Measurements from ENCODE around the gene HSPB9. TPM values are rescaled to one million over a fixed set of nuclear protein-coding genes. Genes with fewer than 3 reads are reported as not detected.
A peak's percentile ranks its signal among the peaks of the same experiment; 100 is the strongest.

HSPB9 gene
- total RNA-seq, 4 donors from 2014 or later: 0.33 TPM; not detected in 3

DNA sequence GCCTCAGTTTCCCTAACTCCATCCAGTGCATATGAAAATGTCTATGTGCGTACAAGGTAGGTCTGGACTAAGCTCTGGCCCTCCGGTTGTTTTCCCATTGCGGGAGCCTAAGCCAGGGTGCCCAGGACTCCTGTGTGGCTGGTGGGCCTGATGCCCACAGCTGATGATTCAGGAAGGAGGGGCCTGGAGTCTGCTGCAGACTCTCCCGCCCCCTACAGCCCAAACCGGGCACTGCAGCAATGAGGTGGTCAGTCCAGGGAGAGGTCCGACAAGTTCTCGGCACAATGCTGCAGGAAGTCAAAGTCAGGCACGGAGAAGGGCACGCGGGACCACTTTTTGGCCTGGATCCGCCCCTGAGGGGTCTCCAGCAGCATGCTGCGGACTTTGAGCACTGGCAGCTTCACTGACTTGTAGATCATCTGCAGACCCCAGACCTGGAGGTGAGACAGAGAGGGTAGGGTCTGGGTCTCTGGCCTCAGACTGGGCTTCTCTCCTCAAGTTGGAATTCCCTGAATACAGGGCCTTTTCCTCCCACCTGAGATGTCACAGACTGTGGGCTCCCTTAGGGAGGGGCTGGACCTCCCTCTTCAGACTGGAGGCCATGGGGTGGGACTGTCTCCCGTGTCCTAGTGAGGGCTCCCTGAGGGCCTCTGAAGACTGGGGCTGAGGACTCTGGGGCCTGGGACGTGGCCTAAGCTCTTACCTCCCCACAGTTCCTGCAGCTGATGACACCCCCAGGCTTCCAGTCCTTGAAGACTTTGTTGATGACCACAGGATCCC is 20.9 kb upstream of the HSPB9 start:
- peak in 1 of 2 donors; percentile 41 for DNase-seq
- intact Hi-C loops (cut with DNase I): no loop called here
- Histone ChIP-seq H3K27me3 (peaks cover 9% of the 10 kb centered on the region), H3K27ac (no peak overlapping the region), H3K4me1 (peaks cover 6 to 8% of the 10 kb centered on the region in 2 donors), H3K4me3 (replicated peaks in 1 of 3) (no peak overlapping the region), H3K36me3 (no peaks in the 10 kb centered on the region), H3K9me3 (no peaks in the 10 kb centered on the region)
- WGBS, 2 donors: 46 to 53% methylated on average over 10 to 12 of the region's 14 CpGs
- TF ChIP-seq, protein P1, sequence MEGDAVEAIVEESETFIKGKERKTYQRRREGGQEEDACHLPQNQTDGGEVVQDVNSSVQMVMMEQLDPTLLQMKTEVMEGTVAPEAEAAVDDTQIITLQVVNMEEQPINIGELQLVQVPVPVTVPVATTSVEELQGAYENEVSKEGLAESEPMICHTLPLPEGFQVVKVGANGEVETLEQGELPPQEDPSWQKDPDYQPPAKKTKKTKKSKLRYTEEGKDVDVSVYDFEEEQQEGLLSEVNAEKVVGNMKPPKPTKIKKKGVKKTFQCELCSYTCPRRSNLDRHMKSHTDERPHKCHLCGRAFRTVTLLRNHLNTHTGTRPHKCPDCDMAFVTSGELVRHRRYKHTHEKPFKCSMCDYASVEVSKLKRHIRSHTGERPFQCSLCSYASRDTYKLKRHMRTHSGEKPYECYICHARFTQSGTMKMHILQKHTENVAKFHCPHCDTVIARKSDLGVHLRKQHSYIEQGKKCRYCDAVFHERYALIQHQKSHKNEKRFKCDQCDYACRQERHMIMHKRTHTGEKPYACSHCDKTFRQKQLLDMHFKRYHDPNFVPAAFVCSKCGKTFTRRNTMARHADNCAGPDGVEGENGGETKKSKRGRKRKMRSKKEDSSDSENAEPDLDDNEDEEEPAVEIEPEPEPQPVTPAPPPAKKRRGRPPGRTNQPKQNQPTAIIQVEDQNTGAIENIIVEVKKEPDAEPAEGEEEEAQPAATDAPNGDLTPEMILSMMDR (IDR thresholded peaks at IDR 0.05): peak in 4 of 6 experiments; percentile 28 to 52 (median 30)
- no peak for TF ChIP-seq POLR2A (IDR thresholded peaks at IDR 0.05)

DNA sequence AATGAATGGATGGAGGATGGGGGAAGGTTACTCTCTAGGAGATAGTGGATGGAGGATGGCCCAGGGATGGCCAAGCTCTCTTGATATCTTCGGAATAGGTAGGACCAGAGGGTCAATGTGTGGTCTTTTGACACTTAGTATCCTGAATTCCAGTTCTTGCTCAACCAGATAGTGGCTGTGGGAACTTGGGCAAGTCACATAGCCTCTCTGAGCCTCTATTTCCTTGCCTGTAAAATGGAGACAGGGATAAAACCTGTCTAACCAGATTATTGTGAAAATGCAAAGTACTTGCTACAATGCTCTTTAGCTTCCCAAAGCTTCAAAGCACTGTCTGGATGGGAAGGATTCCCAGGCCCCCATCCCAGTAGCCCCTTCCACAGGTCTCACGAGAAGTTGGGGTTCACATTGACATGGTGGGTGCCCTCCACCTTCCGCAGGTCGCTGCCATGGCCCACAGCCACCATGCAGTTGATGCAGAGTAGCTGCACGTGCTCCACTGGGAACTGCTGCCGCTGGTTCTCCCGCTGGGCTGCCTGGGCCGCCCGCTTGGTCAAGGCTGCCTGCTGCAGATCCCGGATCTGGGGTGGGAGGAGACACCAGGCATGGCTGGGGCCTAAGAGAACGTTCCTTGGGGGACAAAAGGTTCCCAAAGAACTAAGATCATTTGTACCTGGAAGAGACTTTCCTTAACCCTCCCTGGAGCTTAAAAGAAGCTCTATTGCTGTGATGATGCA is 19.2 kb upstream of the HSPB9 start:
- H3K9me3 ChIP-seq: no peaks in the 10 kb centered on the region
- no peak overlapping the region for H3K4me3 ChIP-seq (replicated peaks in 1 of 3)
- WGBS, 2 donors: 86% methylated on average over 11 of the region's 11 CpGs
- intact Hi-C loops (cut with DNase I): no loop called here
- no peak for DNase-seq
- no peaks in the 10 kb centered on the region for H3K36me3 ChIP-seq
- H3K27me3 ChIP-seq: no peaks in the 10 kb centered on the region
- H3K4me1 ChIP-seq: peaks cover under 1% of the 10 kb centered on the region in 2 donors
- H3K27ac ChIP-seq: no peak overlapping the region
- TF ChIP-seq, protein P1 (IDR thresholded peaks at IDR 0.05): no peak
- no peak for TF ChIP-seq POLR2A (IDR thresholded peaks at IDR 0.05)

DNA sequence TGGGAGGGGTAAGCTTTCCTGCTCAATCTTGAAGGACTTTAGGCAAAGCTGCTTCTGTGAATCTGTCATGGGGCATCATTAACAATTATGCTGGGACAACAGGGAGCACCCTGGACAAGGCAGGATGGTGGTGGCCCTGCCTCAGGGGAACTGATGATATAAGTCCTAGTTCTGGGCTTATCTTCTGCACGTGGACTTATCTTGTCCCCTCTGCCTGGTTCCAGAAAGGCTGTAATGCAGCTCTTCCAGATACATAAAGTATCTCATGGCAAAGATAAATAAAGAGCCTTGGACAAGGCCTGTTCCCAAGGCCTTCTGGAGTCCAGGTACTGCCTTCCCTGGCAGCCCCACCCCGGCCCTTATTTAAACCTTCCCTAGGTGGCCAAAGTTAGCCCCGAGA is 18.3 kb upstream of the HSPB9 start:
- TF ChIP-seq, protein P1 (IDR thresholded peaks at IDR 0.05): no peak
- TF ChIP-seq POLR2A (IDR thresholded peaks at IDR 0.05): no peak
- no peaks in the 10 kb centered on the region for H3K36me3 ChIP-seq
- H3K4me3 ChIP-seq (replicated peaks in 1 of 3): no peak overlapping the region
- H3K4me1 ChIP-seq: no peaks in the 10 kb centered on the region
- intact Hi-C loops (cut with DNase I): no loop called here
- WGBS, 2 donors: 87 to 91% methylated on average over 3 of the region's 3 CpGs
- no peaks in the 10 kb centered on the region for H3K27me3 ChIP-seq
- no peak overlapping the region for H3K27ac ChIP-seq
- no peak for DNase-seq
- no peaks in the 10 kb centered on the region for H3K9me3 ChIP-seq

DNA sequence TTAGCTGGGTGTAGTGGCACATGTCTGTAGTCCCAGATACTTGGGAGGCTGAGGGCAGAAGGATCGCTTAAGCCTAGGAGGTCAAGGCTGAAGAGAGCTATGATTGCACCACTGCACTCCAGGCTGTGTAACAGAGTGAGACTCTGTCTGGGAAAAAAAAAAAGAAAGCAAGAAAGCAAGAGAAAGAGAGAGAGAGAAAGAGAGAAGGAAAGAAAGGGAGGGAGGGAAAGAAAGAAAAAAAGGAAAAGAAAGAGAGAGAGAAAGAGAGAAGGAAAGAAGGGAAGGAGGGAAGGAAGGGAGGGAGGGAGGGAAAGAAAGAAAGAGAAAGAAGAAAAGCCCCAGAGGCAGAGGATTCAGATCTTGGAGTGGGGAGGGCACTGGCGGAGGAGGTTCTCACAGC is 16.6 kb upstream of the HSPB9 start:
- Histone ChIP-seq H3K9me3 (no peaks in the 10 kb centered on the region), H3K4me3 (replicated peaks in 1 of 3) (no peak overlapping the region), H3K4me1 (peaks cover under 1 to 1% of the 10 kb centered on the region in 2 donors), H3K36me3 (no peaks in the 10 kb centered on the region), H3K27me3 (no peaks in the 10 kb centered on the region), H3K27ac (no peak overlapping the region)
- 83 to 88% methylated on average over 2 of the region's 2 CpGs for WGBS, 2 donors
- no peak for DNase-seq
- TF ChIP-seq POLR2A (IDR thresholded peaks at IDR 0.05): no peak
- TF ChIP-seq, protein P1 (IDR thresholded peaks at IDR 0.05): no peak
- intact Hi-C loops (cut with DNase I): no loop called here

DNA sequence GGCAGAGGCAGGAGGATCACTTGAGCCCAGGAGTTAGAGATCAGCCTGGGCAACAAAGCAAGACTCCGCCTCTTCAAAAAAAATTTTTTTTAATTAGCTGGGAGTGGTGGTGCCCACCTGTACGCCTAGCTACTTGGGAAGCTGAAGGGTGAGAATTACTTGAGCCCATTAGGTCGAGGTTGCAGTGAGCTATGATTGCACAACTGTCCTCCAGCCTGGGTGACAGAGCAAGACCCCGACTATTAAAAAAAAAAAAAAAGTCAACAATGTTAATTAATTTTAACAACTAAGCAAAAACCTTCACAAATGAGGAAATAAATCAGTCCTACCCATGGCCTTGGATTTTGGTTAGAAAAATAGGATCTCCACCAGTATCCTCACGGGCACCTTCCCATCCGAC is 15.5 kb upstream of the HSPB9 start:
- Histone ChIP-seq H3K4me3 (replicated peaks in 1 of 3) (no peak overlapping the region), H3K27ac (no peak overlapping the region), H3K4me1 (peaks cover 8 to 12% of the 10 kb centered on the region in 2 donors), H3K9me3 (no peaks in the 10 kb centered on the region), H3K36me3 (no peaks in the 10 kb centered on the region), H3K27me3 (no peaks in the 10 kb centered on the region)
- intact Hi-C loops (cut with DNase I): no loop called here
- WGBS, 2 donors: 71% methylated on average over 6 of the region's 6 CpGs
- TF ChIP-seq, protein P1 (IDR thresholded peaks at IDR 0.05): no peak
- TF ChIP-seq POLR2A (IDR thresholded peaks at IDR 0.05): no peak
- no peak for DNase-seq
